Skin of body (tissue), 3 donors: ENCODE data around the gene MIB1. TPM values are rescaled to one million over a fixed set of nuclear protein-coding genes. Genes with fewer than 3 reads are reported as not detected.

ENCODE experiments used
- DNase-seq: peaks from one replicate; lab custom pipeline; 2025; lab: John Stamatoyannopoulos, UW
- small RNA-seq: library from RNA; depleted of rRNA; stranded (forward); fragments of <200 nt; gene quantifications from one replicate; pipeline ENCODE3, GENCODE V24; 2014; ENCODE audit warnings: low replicate concordance
- total RNA-seq: library from RNA; depleted of rRNA; stranded (reverse); fragments of >200 nt; gene quantifications from one replicate; pipeline ENCODE4 v1.2.3, GENCODE V29; 2014

The MIB1 gene
- total RNA-seq, 1 donor from 2014 or later: 48.1 TPM

DNA sequence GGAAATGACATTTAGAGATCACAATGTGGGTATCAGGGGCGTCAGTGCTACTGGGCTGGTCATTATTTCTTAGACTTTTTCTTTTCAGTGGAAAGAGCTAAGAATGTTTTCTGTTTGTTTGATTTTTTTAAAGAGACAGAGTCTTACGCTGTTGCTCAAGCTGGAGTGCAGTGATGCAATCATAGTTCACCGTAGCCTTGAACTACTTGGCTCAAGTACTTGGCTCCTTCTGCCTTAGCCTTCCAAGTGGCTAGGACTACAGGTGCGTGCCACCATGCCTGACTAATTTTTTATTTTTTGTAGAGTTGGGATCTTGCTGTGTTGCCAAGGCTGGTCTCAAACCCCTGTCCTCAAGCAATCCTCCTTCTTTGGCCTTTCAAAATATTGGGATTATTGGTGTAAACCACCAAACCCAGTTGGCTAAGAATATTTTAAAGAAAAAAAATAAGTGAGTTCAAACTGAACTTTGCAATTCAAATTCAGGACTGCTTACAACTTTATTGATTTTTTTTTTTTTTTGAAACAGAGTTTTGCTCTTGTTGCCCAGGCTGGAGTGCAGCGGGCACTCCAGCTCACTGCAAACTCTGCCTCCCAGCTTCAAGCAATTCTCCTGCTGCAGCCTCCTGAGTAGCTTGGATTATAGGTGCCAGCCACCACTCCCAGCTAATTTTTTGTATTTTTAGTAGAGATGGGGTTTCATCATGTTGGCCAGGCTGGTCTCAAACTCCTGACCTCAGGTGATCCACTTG lies 154.2 kb downstream of the MIB1 start:
- no peak for DNase-seq

DNA sequence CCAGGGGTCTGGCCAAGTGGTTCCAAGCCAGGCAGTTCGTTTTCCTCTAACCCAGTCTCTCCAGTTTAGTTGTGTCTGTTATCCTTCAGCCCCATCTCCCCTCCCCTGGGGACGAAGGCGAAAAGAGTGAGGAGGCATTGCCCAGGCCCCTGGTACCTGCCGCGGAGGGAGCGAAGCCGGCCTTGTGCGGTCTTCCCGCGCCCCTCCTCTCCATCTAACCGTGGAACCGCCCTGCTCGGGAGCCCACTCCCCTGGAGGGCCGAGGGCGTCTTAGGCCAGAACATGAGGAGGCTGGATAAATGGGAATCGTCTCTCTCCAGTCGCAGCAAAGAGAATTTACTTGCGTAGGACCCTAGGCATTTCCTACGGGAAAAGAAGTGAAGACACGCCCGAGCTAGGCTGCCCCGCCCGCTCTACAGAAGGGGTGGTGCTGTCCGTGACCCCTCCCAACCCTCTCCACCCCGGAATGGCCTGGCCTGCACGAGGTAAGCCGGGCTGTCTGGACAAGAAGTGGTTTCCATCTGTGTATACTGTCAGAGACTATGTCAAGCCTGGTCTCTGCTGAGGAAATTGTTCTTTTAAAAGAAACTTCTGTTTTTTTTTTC lies 156.2 kb downstream of the MIB1 start:
- no peak for DNase-seq

DNA sequence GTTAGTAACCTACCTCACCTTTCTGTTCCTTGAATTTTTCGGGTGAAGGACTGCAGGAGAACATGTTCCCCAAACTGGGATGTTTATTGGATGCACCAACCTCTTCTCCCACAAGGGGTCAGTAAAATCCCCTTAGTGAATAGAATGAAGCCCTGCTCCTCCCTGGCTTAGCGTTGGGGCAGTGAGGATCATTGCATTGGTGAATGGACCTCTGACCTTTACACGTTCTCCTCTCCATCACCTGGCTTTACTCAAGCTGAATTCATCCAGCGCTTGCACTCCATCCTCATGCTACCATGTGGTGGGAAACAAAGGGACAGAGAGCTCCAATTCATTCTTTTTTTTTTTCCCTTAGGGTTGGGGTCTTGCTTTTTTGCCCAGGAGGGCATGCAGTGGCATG lies 157.2 kb downstream of the MIB1 start:
- no peak for DNase-seq

DNA sequence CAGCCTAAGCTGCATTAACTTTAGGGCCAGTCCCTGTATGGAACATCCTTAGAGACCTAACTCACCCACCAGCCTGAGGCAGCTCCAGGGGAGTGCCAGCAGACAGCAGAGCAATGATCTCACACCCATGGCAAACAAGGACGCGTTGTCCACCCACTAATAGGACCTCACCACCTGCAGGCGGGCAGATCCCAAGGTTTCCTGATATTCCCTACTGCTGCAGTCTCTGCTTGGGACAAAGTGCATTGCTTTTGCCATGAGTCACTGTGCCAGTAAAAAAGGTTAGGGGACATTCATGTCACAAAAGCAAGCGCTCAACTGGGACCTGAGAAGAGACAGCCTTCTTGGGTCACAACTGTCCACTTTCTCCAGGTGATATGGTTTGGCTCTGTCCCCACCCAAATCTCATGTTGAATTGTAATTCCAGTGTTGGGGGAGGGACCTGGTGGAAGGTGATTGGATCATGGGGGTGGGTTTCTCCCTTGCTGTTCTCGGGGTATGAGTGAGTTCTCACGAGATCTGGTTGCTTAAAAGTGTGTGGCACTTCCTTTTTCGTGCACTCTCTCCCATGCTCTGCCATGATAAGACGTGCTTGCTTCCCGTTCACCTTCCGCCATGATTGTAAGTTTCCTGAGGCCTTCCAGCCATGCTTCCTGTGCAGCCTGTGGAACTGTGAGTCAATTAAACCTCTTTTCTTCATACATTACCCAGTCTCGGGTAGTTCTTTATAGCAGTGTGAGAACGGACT lies 160.2 kb downstream of the MIB1 start:
- DNase-seq: no peak

DNA sequence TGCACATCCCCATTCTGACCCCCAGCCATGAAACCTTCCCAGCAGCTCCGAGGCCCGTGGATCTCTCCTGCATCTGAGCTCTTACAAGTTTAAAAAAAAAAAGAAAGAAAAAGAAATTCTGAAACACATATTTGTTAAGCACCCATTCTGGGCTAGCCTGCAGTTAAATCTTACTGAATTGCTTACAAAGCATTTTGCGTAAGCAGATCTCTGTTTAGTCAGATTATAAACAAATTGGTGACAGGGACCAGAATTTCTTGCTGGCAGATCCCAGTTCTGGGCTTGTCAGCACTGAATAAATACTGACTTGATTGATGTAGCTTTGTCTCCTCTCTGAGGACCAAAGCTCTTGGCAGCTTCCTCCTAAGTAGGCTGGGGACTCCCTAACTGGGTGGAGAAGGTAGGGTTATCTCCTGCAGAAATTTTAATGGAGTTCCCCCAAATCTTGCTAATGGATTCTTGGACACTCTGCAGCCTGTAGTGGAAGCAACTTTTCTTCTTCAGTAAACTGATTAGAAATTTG lies 160.9 kb downstream of the MIB1 start:
- DNase-seq: no peak

DNA sequence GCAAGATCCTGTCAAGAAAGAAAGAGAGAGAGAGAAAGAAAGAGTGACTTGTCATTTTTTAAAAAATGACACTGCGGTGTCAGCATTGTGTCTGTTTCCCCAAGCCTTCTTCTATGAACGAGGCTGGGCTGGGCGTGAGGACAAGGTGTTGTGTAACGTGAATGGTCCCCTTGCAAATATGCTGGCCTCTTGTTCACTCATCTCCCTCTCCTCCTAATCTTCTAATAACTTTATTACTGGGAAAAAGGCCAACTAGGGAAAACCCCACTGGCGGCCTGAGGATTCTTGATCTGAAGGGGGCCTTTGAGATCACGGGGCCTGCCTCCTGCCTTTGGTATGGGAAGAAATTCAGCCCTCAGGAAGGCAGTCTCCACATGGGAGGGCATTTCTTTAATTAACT lies 163.1 kb downstream of the MIB1 start:
- no peak for DNase-seq

DNA sequence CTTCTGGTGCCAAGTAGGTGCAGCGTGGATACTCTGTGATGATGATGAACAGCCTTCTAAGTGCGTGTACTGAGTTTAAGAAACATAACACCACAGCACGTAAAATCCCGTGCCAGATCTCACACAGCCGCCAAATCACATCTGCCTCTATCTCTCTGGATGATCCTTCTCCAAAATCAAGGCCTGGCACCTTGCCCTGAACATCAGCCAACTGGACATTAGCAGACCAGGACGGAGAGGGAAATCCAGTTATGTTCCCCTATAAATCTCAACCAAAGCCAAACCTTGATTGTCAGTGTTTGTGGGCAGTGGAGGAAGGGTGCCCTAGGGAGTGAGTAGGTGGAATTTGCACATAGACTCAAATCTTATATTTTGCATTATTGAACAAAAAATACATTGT lies 164.3 kb downstream of the MIB1 start:
- DNase-seq: no peak

DNA sequence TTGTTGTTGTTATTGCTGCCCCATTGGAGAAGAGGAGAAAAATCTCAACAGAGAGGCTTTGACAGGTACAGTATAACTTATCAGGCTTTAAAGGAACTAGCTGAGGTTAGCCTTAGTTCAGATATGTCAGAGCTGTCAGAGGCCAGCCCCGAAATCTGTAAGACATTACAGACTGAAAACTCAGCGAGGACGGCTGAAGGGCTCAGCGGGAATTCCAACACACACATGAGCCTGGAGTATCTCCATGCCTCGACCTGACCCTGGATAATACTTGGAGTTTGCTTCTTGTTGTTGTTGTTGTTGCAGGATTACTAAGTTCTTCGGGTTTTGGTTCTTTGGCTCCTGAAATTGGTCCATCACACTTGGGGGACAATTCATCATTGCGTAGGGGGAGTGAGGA lies 166.9 kb downstream of the MIB1 start:
- no peak for DNase-seq

DNA sequence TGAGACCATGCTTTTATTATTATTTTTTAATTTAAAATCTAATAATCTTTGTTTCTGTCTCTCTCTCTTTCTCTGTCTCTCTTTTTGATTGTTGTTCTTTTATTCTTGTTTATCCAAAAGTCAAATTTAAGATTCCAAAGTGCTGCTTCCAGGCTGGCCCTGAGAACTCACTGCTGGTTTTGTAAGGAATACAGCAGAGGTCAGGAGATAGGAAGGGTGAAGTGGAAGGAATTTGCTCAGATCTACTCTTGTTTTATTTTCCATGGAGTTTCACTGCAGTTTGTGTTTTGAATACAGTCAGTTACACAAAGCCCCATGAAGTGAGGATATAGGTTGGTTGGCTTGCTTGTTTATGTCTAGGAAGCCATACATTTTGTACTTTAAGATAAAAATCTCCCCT lies 168.1 kb downstream of the MIB1 start:
- DNase-seq: no peak

DNA sequence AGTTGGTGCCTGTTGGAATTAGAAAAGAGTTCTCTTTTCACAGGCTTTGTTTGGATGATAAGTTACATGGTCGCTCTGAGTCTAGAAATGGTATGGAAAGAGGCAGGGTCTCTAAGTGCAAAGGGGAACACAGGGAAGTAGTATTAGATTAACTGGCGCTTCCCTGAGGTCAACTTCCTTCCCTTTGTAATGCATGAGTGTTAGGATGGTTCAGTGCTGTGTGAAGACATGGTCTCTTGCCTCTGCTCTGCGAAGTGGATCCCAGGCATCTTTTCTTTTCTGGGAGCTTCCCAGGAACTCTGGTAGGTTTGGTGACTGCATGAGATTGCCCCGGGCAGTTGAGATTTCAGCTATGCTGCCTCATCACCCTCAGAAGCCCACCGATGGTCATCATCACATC lies 170.3 kb downstream of the MIB1 start:
- DNase-seq: no peak

DNA sequence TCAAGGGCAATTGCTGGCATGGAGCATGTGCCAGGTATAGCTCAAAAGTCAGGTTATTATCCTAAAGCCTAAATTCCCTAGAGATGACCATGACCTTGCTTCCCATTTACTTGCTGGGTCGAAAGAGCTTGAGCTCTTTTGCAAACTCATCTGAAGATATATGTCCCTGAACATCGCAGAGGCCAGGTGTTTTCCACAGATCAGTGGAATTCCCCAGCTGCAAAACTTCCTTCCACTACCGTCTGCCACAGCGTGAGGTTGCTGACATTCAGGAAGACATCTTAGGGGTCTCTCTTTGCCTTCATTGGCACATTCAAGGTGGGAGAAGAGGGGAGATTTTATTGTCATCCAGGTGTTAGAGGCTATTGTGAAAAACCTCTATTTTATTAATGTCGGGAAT lies 171.0 kb downstream of the MIB1 start:
- DNase-seq: no peak

DNA sequence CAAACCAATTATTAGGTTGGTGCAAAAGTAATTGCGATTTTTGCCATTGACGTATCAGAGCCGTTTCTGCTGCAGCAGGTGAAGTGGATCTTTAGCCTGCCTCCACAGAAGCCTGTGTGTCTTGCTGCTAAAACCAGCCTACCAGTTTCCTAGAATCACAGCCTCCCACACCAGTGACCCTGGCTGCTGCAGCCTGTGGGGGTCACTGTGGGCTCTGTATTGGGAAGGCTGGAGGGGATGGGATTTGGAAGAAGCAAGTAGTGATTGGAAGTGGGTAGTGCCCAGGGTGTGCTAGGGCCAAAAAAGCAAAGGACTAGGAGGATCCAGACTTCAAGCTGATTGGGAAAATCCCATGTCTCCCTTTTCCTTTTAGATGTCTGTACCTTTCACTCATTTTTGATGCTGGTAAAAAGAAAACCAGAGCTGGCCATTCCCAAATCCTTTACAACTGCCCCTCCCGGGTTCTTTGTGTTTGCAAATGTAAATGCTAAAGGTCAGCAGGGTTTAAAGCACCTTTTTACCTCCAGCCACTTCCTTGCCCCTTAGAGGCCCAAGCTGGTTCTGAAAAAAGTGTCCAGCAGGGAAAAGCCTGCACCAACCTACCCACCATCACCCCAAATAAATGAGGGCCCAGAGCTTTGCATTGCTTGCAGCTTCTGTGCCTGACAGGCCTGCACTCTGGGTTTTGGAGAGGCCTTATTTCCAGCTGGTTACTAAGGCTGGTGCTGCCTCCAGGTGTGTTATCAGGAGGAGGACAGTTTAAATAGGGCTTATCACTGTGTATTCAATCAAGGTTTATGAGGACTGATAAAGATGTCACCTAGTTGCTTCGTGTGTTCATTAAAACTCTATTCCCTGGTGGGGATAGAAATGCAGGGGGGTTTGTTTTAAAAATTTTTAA lies 172.0 kb downstream of the MIB1 start:
- no peak for DNase-seq

DNA sequence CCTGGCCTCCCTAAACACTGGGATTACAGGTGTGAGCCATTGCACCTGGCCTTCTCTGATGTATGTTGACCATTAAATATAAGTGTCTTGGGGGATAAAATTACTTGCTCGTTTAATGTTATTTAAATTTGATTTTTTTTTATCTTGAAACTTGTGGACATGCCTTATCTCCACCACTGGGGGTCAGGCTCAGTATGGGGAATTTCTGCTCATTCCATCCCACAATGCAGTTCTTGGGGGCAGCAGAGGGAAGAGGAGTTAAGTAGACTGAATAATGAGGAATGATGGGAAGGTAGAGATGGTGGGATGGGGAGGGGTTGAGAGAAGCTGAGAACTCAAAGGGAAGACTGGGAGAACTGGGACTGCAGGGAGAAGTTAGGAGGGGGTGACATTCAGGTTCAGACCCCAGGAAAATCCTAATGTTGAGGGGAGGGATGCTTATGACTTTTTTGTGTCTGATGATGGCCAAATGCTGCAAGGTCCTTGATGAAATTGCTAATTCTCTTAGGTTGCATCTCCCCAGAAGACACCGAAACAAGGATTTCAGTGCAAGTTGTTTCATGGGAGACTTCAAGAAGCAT lies 174.2 kb downstream of the MIB1 start:
- DNase-seq: no peak

DNA sequence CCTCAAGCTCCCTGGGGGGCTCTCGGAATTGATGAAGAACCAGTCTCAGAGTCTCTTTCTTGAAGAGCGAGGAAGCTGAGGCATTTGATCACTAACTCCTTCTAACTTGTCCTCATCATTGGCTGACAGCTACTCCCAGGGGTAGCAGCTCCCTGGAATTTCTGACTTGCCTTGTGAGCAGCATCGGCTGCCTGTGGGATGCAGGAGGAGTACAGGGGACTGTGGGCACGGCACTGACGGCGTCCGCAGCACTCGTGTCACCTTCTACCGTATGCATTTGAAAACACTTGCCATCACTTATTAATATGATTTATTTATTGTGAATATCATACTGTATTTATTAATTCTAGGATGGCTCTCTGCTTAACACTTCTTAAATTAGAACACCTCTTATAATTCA lies 175.0 kb downstream of the MIB1 start:
- no peak for DNase-seq

DNA sequence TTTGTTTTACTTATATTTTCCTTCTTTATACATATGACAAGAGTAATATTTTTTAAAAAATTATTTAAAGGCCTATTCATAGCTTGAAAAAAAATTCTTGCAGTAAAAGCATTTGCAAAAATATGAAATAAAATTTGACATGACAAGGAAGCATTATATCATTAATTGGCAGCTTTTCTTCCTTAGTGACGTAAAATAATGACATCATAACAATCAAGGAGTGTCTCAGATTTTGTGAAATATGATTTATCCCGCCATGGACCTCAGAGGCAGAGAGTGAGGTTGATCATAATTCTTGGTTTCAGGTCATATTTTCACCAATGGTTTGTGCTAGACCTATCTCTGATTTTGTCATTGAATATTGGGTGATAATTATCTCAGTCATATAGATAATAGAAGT lies 176.0 kb downstream of the MIB1 start:
- no peak for DNase-seq

DNA sequence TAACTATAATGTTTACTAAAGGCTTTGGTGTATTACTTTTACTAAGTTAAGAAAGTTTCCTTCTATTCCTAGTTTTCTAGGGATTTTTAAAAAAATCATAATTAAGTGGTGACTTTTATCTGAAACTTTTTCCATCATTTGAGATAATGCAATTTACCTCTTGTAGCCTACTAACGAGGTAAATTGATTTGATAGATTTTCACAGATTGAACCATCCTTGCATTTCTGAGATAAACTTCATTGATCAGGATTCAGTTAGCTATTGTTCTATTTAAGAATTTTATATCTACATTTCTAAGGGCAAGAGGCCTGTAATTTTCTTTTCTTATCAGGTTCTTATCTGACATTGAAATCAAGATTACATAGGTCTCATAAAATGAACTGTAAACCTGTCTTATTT lies 178.1 kb downstream of the MIB1 start:
- DNase-seq: no peak

Small RNA genes lying within 50 kb of the gene (small RNA-seq; reads per million reads assigned to genes)
- gene AC103987.3 (not detected), gene RF00019 (not detected), gene RF00045 (not detected), gene RF01241 (not detected), gene RN7SL233P (not detected), gene RNU6-1038P (not detected)

Other genes starting within 250 kb of the MIB1 start
- 21.0 TPM for gene ESCO1, start 140.1 kb upstream of the MIB1 start, total RNA-seq
- gene SNRPD1, start 128.5 kb upstream of the MIB1 start, total RNA-seq: 10.1 TPM
- gene ABHD3, start 36.0 kb upstream of the MIB1 start, total RNA-seq: 16.3 TPM